Neuronal stem cell (in vitro differentiated cells): ENCODE results near the gene PTPN9. TPM values are rescaled to one million over a fixed set of nuclear protein-coding genes. Genes with fewer than 3 reads are reported as not detected.
A peak's percentile ranks its signal among the peaks of the same experiment; 100 is the strongest.

Source experiments
- DNase-seq: peaks from one replicate; pipeline ENCODE4 v3.0.0-alpha.2; 2013; ENCODE audit warnings: low spot score
- H2AFZ ChIP-seq: one replicate; pipeline ENCODE4 v1.6.1; 2013; ENCODE audit warnings: mild to moderate bottlenecking, low read length, inconsistent platforms
- H2AK5ac ChIP-seq: 2 replicates; pipeline ENCODE4 v1.6.1; 2013; ENCODE audit warnings: low read depth, mild to moderate bottlenecking, inconsistent platforms, low read length, moderate library complexity, mixed read lengths
- H2BK120ac ChIP-seq: 2 replicates; pipeline ENCODE4 v1.6.1; 2013; ENCODE audit warnings: low read depth, mild to moderate bottlenecking, inconsistent platforms, low read length, moderate library complexity, mixed read lengths
- H2BK12ac ChIP-seq: one replicate; pipeline ENCODE4 v1.6.1; 2013; ENCODE audit warnings: low read length, inconsistent platforms
- H2BK15ac ChIP-seq: 2 replicates; pipeline ENCODE4 v1.6.1; 2013; ENCODE audit warnings: mild to moderate bottlenecking, low read length, inconsistent platforms, mixed read lengths
- H2BK5ac ChIP-seq: one replicate; pipeline ENCODE4 v1.6.1; 2013; ENCODE audit warnings: inconsistent platforms, mild to moderate bottlenecking, low read length, moderate library complexity
- H3K14ac ChIP-seq: one replicate; pipeline ENCODE4 v1.6.1; 2013; ENCODE audit warnings: low read length, inconsistent platforms
- H3K18ac ChIP-seq: 2 replicates; pipeline ENCODE4 v1.6.1; 2013; ENCODE audit warnings: low read length, inconsistent platforms
- H3K23ac ChIP-seq: 2 replicates; pipeline ENCODE4 v1.6.1; 2013; ENCODE audit warnings: low read depth, mild to moderate bottlenecking, mixed read lengths, low read length, inconsistent platforms; ENCODE audit not compliant: poor library complexity
- H3K27ac ChIP-seq: replicated peaks from 3 replicates; pipeline ENCODE4 v1.5.1; 2013; ENCODE audit warnings: low read length, inconsistent platforms
- H3K27me3 ChIP-seq, 3 experiments: 2 replicates each; pipeline ENCODE4 v1.6.1; 2013; ENCODE audit warnings: low read length in 3 of 3, mild to moderate bottlenecking in 2 of 3, inconsistent platforms in 1 of 3, low read depth in 1 of 3, mixed read lengths in 1 of 3, moderate library complexity in 1 of 3; ENCODE audit not compliant: control insufficient read depth in 3 of 3, insufficient read depth in 3 of 3
- H3K36me3 ChIP-seq, 2 donors: replicated peaks in 1 of 2; 2 replicates each; pipeline ENCODE4 v1.6.1; 2013; ENCODE audit warnings: low read length in 2 of 2; ENCODE audit not compliant: control insufficient read depth in 2 of 2, insufficient read depth in 2 of 2
- H3K4ac ChIP-seq: 2 replicates; pipeline ENCODE4 v1.6.1; 2013; ENCODE audit warnings: inconsistent platforms, mild to moderate bottlenecking, low read length, moderate library complexity
- H3K4me1 ChIP-seq, 2 donors: 1 replicate in 1 of 2; 2 replicates in 1 of 2; pipeline ENCODE4 v1.6.1; 2013; ENCODE audit warnings: low read length in 2 of 2, low read depth in 1 of 2; ENCODE audit not compliant: control insufficient read depth in 2 of 2, insufficient read depth in 1 of 2
- H3K4me2 ChIP-seq: one replicate; pipeline ENCODE4 v1.6.1; 2013; ENCODE audit warnings: mild to moderate bottlenecking, low read length, inconsistent platforms; ENCODE audit not compliant: insufficient read depth, poor library complexity, severe bottlenecking
- H3K4me3 ChIP-seq, 2 donors: 2 replicates each; pipeline ENCODE4 v1.5.1; 2013; ENCODE audit warnings: low read length in 2 of 2, mild to moderate bottlenecking in 2 of 2, inconsistent platforms in 1 of 2, moderate library complexity in 1 of 2
- H3K79me1 ChIP-seq: one replicate; pipeline ENCODE4 v1.6.1; 2013; ENCODE audit warnings: low read depth, mild to moderate bottlenecking, inconsistent platforms, low read length, moderate library complexity
- H3K9ac ChIP-seq: one replicate; pipeline ENCODE4 v1.6.1; 2013; ENCODE audit warnings: mild to moderate bottlenecking, low read depth, low read length, inconsistent platforms; ENCODE audit not compliant: poor library complexity
- H3K9me3 ChIP-seq, 2 donors: replicated peaks in 1 of 2; 2 replicates each; pipeline versions ENCODE3 to v1.6.1; 2013; ENCODE audit warnings: low read length in 2 of 2, mild to moderate bottlenecking in 2 of 2, inconsistent platforms in 1 of 2, low read depth in 1 of 2, mixed read lengths in 1 of 2, moderate library complexity in 1 of 2; ENCODE audit not compliant: control insufficient read depth in 2 of 2, insufficient read depth in 1 of 2
- H4K8ac ChIP-seq: one replicate; pipeline ENCODE4 v1.6.1; 2013; ENCODE audit warnings: low read depth, mild to moderate bottlenecking, inconsistent platforms, low read length, moderate library complexity
- H4K91ac ChIP-seq: one replicate; pipeline ENCODE4 v1.6.1; 2013; ENCODE audit warnings: low read length, low read depth, mild to moderate bottlenecking, inconsistent platforms; ENCODE audit not compliant: poor library complexity
- WGBS, 2 donors: extraction: QIAGEN DNeasy Blood & Tissue Kit; methylation state at CpG; one replicate each; pipeline ENCODE4 v1.1.7; 2013; ENCODE audit warnings: missing lambda C conversion rate in 2 of 2, mixed read lengths in 1 of 2; ENCODE audit not compliant: insufficient read length in 2 of 2, insufficient replicate concordance in 1 of 2; ENCODE audit errors: extremely low coverage in 2 of 2; 5-methylcytosine and 5-hydroxymethylcytosine counted together
- polyA plus RNA-seq, 2 experiments: library from polyadenylated mRNA; stranded (reverse); fragments of 200-250 nt; gene quantifications; one replicate each; pipeline ENCODE4 v1.2.3, GENCODE V29; 2013

PTPN9 gene
- polyA plus RNA-seq (2013, experiment 1 of 2), result 11.4 TPM
- polyA plus RNA-seq (2013, experiment 2 of 2), result 11.6 TPM

GRCh38 chr15:75578948-75579920 lies at the start of gene PTPN9:
TSS of gene PTPN9 (minus strand) at chr15:75579315. CDS start at chr15:75578776, 539 bp downstream.
- H2AK5ac ChIP-seq, result peak within 1 kb of the TSS; percentile 88
- H3K23ac ChIP-seq, result peak within 1 kb of the TSS; percentile 91
- peak within 1 kb of the TSS; percentile 97 for H3K18ac ChIP-seq
- H3K14ac ChIP-seq, result peak within 1 kb of the TSS; percentile 71
- H3K27ac ChIP-seq, result peak within 1 kb of the TSS; percentile 51
- H3K4me3 ChIP-seq, result peak within 1 kb of the TSS; percentile 91 to 97
- H3K4me1 ChIP-seq, result peaks cover 4 to 7% of the 10 kb centered on the region in 2 donors
- peak; percentile 88 for DNase-seq
- no peak within 1 kb of the TSS for H2BK12ac ChIP-seq
- peak within 1 kb of the TSS; percentile 76 for H3K4ac ChIP-seq
- H2BK5ac ChIP-seq, result peak within 1 kb of the TSS; percentile 53
- peaks cover 0 to 11% of the 10 kb centered on the region in 2 donors for H3K36me3 ChIP-seq
- peak within 1 kb of the TSS; percentile 82 for H2AFZ ChIP-seq
- H3K9ac ChIP-seq, result peak within 1 kb of the TSS; percentile 86
- H2BK120ac ChIP-seq, result peak within 1 kb of the TSS; percentile 94
- peak within 1 kb of the TSS; percentile 75 for H2BK15ac ChIP-seq
- H3K79me1 ChIP-seq, result no peaks in the 10 kb centered on the region
- WGBS, 2 donors, result no CpG with 5 or more reads among the region's 78 CpGs
- H3K4me2 ChIP-seq, result peak within 1 kb of the TSS; percentile 86
- no peaks in the 10 kb centered on the region for H3K27me3 ChIP-seq
- H4K8ac ChIP-seq, result peak within 1 kb of the TSS; percentile 65
- no peaks in the 10 kb centered on the region for H3K9me3 ChIP-seq
- no peak within 1 kb of the TSS for H4K91ac ChIP-seq

GRCh38 chr15:75625542-75626347 lies 46.6 kb upstream of the PTPN9 start, which contains the start of gene SNUPN:
TSS of gene SNUPN (minus strand) at chr15:75625725. CDS start at chr15:75621051, 4,674 bp downstream.
- Histone ChIP-seq H4K8ac (peak within 1 kb of the TSS; percentile 82), H3K4me2 (peak within 1 kb of the TSS; percentile 69), H2BK120ac (no peak within 1 kb of the TSS), H3K36me3 (peaks cover 0 to 3% of the 10 kb centered on the region in 2 donors), H2AFZ (peak within 1 kb of the TSS; percentile 98), H2BK12ac (peak within 1 kb of the TSS; percentile 16), H3K4ac (peak within 1 kb of the TSS; percentile 11), H3K23ac (peak within 1 kb of the TSS; percentile 97), H3K9ac (peak within 1 kb of the TSS; percentile 94), H2AK5ac (peak within 1 kb of the TSS; percentile 9), H2BK5ac (peak within 1 kb of the TSS; percentile 83), H3K18ac (peak within 1 kb of the TSS; percentile 100), H3K4me1 (peaks cover 0 to 2% of the 10 kb centered on the region in 2 donors), H4K91ac (peak within 1 kb of the TSS; percentile 79), H3K27ac (peak within 1 kb of the TSS; percentile 93), H3K27me3 (no peaks in the 10 kb centered on the region), H3K4me3 (peak within 1 kb of the TSS; percentile 72 to 100), H3K79me1 (no peaks in the 10 kb centered on the region), H2BK15ac (peak within 1 kb of the TSS; percentile 99), H3K14ac (peak within 1 kb of the TSS; percentile 90), H3K9me3 (no peaks in the 10 kb centered on the region)
- DNase-seq, result peak; percentile 92
- WGBS, 2 donors, result no CpG with 5 or more reads among the region's 47 CpGs

DNA sequence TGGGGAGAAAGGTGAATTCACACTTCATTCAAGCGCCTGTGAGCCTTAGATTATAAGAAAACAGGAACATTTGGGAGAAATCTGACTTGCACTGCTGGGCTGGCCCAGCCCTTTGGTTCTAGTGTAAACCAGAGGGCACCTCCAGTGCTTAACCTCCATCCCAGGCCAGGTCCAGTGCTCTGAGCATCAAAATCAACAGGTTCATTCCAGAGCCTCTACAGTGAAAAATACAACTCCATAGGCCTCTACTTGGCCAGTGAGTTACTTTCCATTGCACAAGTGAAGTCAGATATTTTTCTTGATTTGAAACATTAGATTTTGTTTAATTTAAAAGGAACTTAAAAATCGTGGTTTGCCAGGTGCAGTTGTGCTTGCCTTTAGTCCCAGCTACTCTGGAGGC lies 43.4 kb upstream of the PTPN9 start:
- peaks cover 0 to 2% of the 10 kb centered on the region in 2 donors for H3K4me1 ChIP-seq
- H3K27ac ChIP-seq, result no peak overlapping the region
- no peaks in the 10 kb centered on the region for H3K27me3 ChIP-seq
- H2AK5ac ChIP-seq, result no peak overlapping the region
- no peak overlapping the region for H2BK12ac ChIP-seq
- no peak overlapping the region for H3K4me3 ChIP-seq
- H2AFZ ChIP-seq, result no peak overlapping the region
- H3K36me3 ChIP-seq, result peaks cover 0 to 31% of the 10 kb centered on the region in 2 donors
- H3K4ac ChIP-seq, result no peak overlapping the region
- no peaks in the 10 kb centered on the region for H3K79me1 ChIP-seq
- no peak overlapping the region for H2BK120ac ChIP-seq
- WGBS, 2 donors, result no CpG with 5 or more reads among the region's 2 CpGs
- H2BK5ac ChIP-seq, result no peak overlapping the region
- no peaks in the 10 kb centered on the region for H3K9me3 ChIP-seq
- no peak overlapping the region for H3K18ac ChIP-seq
- no peak for DNase-seq
- H2BK15ac ChIP-seq, result no peak overlapping the region
- no peak overlapping the region for H3K14ac ChIP-seq
- H3K23ac ChIP-seq, result no peak overlapping the region
- H4K8ac ChIP-seq, result no peak overlapping the region
- H4K91ac ChIP-seq, result no peak overlapping the region
- H3K9ac ChIP-seq, result no peak overlapping the region
- no peak overlapping the region for H3K4me2 ChIP-seq
